ENCODE measurements around the gene RPS23. TPM values are rescaled to one million over a fixed set of nuclear protein-coding genes. Genes with fewer than 3 reads are reported as not detected.

RPS23 gene
- total and polyA plus RNA-seq, 2 of the 8 experiments (the other 6 are each of a cell fraction or from before 2014, with no cell fraction given), result 2,559 to 4,867 TPM

DNA sequence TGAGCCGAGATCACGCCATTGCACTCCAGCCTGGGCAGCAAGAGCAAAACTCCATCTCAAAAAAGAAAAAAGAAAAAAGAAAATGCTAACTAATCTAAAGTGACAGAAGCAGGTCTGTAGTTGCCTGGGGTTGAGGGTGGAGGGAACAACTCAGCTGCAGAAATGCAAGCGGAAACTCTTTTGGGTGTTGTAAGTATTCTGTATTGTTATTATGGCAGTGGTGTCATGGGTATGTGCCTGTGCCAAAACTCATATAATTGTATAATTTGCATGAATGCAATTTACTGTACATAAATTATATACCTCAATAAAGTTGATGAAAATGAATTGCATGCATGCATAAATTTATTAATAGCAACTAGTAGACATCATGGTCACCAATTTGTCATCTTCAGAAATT, 23.0 kb upstream of the RPS23 start:
- Histone ChIP-seq H3K79me2 (ENCODE audit: control insufficient read depth in 1 of 2, insufficient read depth in 2 of 2, low read length in 2 of 2) (no peaks in the 10 kb centered on the region), H3K4me3 (ENCODE audit: extremely low read depth in 1 of 4, insufficient read depth in 2 of 4, low read depth in 3 of 4, low read length in 4 of 4) (no peak overlapping the region), H3K23ac (ENCODE audit: insufficient read length) (no peak overlapping the region), H4K8ac (ENCODE audit: extremely low read depth, insufficient read depth, low read length) (no peak overlapping the region; the same call in 1 of the 2 replicates), H3K4me1 (replicated peaks in 1 of 4; ENCODE audit: control insufficient read depth in 3 of 4, insufficient read depth in 4 of 4, low read length in 3 of 4) (no peaks in the 10 kb centered on the region), H3K18ac (ENCODE audit: extremely low read depth, low read length) (no peak overlapping the region), H3K23me2 (ENCODE audit: low read depth, low read length) (no peaks in the 10 kb centered on the region), H2BK5ac (ENCODE audit: low read depth, low read length) (no peak overlapping the region), H4K20me1 (replicated peaks in 1 of 2; ENCODE audit: control insufficient read depth in 1 of 2, insufficient read depth in 2 of 2, low read length in 2 of 2) (no peaks in the 10 kb centered on the region), H2AK5ac (ENCODE audit: low read depth, low read length) (no peak overlapping the region), H3K14ac (ENCODE audit: insufficient read length) (no peak overlapping the region), H3K4ac (replicated peaks; ENCODE audit: insufficient read length, low read depth, low read length) (no peak overlapping the region), H2BK120ac (replicated peaks; ENCODE audit: low read depth, low read length) (no peak overlapping the region), H2BK20ac (ENCODE audit: low read length) (no peak overlapping the region), H4K5ac (ENCODE audit: insufficient read length, low read depth, low read length) (no peak overlapping the region), H2BK12ac (ENCODE audit: low read depth, low read length) (no peak overlapping the region), H3K79me1 (ENCODE audit: low read depth, low read length) (no peaks in the 10 kb centered on the region), H3K27me3 (replicated peaks in 1 of 4; ENCODE audit: control insufficient read depth in 3 of 4, extremely low read depth in 1 of 4, insufficient read depth in 3 of 4, low read length in 3 of 4) (no peaks in the 10 kb centered on the region), H4K91ac (replicated peaks; ENCODE audit: insufficient read length, low read length) (no peak overlapping the region), H2AFZ (ENCODE audit: low read length) (no peak overlapping the region), H3K4me2 (ENCODE audit: insufficient read depth in 1 of 2, low read depth in 2 of 2, low read length in 2 of 2) (no peak overlapping the region), H3K56ac (replicated peaks; ENCODE audit: insufficient read length, low read depth, low read length) (no peak overlapping the region), H3K9me3 (ENCODE audit: insufficient read depth in 2 of 2, low read depth in 1 of 2, low read length in 1 of 2) (no peaks in the 10 kb centered on the region), H3K36me3 (ENCODE audit: control insufficient read depth in 2 of 4, insufficient read depth in 4 of 4, low read length in 3 of 4) (no peaks in the 10 kb centered on the region), H3K27ac (ENCODE audit: low read depth, low read length) (no peak overlapping the region), H3K9ac (replicated peaks in 1 of 4; ENCODE audit: extremely low read depth in 1 of 4, low read depth in 3 of 4, low read length in 3 of 4) (no peak overlapping the region), H2BK15ac (ENCODE audit: low read length) (no peak overlapping the region)
- POLR2A ChIA-PET (ENCODE audit: partially characterized antibody), result interaction anchor here (1.0 to 1.5 kb wide), 2 partner anchors 23 to 24 kb away, joined by 3 read pairs; partner anchors contain the start of gene RPS23
- 83% methylated on average over 1 of the region's 3 CpGs; no CpG with 5 or more reads in 1 of the 2 experiments for WGBS, 2 experiments (ENCODE audit: extremely low coverage in 1 of 2, insufficient coverage in 1 of 2, insufficient read length in 1 of 2, insufficient replicate concordance in 2 of 2, low coverage in 1 of 2, low lambda C conversion rate in 2 of 2, missing lambda C conversion rate in 1 of 2)
- FAIRE-seq (no peak), DNase-seq (ENCODE audit: low read depth in 1 of 2, low spot score in 2 of 2) (no peak)
- CTCF ChIA-PET (ENCODE audit: partially characterized antibody), result interaction anchor here (1.5 kb wide), 1 partner anchor 44 kb away, joined by 4 read pairs; no protein-coding TSS in a partner anchor
- TF ChIP-seq TBP (IDR thresholded peaks at IDR 0.05; ENCODE audit: low read depth, low read length) (no peak), YY1 (IDR thresholded peaks at IDR 0.05; ENCODE audit: low read depth, low read length) (no peak), RAD21 (IDR thresholded peaks at IDR 0.05 in 1 of 2, conservative IDR thresholded peaks at IDR 0.05 in 1 of 2; ENCODE audit: low read depth in 2 of 2, low read length in 2 of 2) (no peak), TAF7 (optimal IDR thresholded peaks at IDR 0.05; ENCODE audit: borderline replicate concordance, low read depth, low read length) (no peak), JUND (IDR thresholded peaks at IDR 0.05; ENCODE audit: low read length) (no peak), SP1 (IDR thresholded peaks at IDR 0.05; ENCODE audit: low read depth, low read length) (no peak), PHF8 (conservative IDR thresholded peaks at IDR 0.05; ENCODE audit: low read depth, low read length) (no peak), FOSL1 (IDR thresholded peaks at IDR 0.05; ENCODE audit: insufficient read depth, low read depth, low read length) (no peak), RFX5 (IDR thresholded peaks at IDR 0.05; ENCODE audit: borderline replicate concordance, low read depth, low read length) (no peak), ASH2L (IDR thresholded peaks at IDR 0.05; ENCODE audit: low read length) (no peak), CBX8 (IDR thresholded peaks at IDR 0.05; ENCODE audit: borderline replicate concordance, low read depth, low read length) (no peak), NANOG (IDR thresholded peaks at IDR 0.05; ENCODE audit: insufficient read depth, low read depth, low read length, poor library complexity, severe bottlenecking) (no peak)
- TF ChIP-seq, protein P1, sequence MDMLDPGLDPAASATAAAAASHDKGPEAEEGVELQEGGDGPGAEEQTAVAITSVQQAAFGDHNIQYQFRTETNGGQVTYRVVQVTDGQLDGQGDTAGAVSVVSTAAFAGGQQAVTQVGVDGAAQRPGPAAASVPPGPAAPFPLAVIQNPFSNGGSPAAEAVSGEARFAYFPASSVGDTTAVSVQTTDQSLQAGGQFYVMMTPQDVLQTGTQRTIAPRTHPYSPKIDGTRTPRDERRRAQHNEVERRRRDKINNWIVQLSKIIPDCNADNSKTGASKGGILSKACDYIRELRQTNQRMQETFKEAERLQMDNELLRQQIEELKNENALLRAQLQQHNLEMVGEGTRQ (IDR thresholded peaks at IDR 0.05; ENCODE audit: low read length), result no peak
